Adrenal gland (tissue), 12 donors: ENCODE measurements around the gene SEC11A. TPM values are rescaled to one million over a fixed set of nuclear protein-coding genes. Genes with fewer than 3 reads are reported as not detected.
"Not testable (repeated sequence)": the region's sequence is repeated elsewhere in the genome, so short reads cannot be mapped to it uniquely, and the experiment has no call there.

Experiments
- DNase-seq, 7 donors: peaks; one replicate each; pipeline ENCODE4 v3.0.0-alpha.2; 2019 to 2020
- H3K27ac ChIP-seq, 5 donors: fragments of 200-600 bp; sonication (generic) in 4 of 5; 1 replicate in 3 of 5; 2 replicates in 2 of 5; pipeline versions ENCODE4 v1.5.1 to v1.8.0; 2016 to 2020; ENCODE audit warnings: mild to moderate bottlenecking in 1 of 5
- H3K27me3 ChIP-seq: fragments of 200-600 bp; 2 replicates; pipeline ENCODE4 v1.8.0; 2021
- H3K36me3 ChIP-seq, 2 donors: fragments of 200-600 bp; replicated peaks in 1 of 2; 1 replicate in 1 of 2; 2 replicates in 1 of 2; pipeline versions ENCODE4 v1.5.1 to v1.8.0; 2018 to 2022
- H3K4me1 ChIP-seq, 2 donors: fragments of 200-600 bp; replicated peaks in 1 of 2; 1 replicate in 1 of 2; 2 replicates in 1 of 2; pipeline versions ENCODE4 v1.5.1 to v1.8.0; 2018 to 2021
- H3K4me3 ChIP-seq, 4 donors: fragments of 200-600 bp; sonication (generic) in 3 of 4; one replicate each; pipeline ENCODE4 v1.5.1; 2016 to 2018
- H3K9me3 ChIP-seq, 3 donors: fragments of 200-600 bp; sonication (generic) in 1 of 3; replicated peaks in 1 of 3; 1 replicate in 2 of 3; 2 replicates in 1 of 3; pipeline versions ENCODE4 v1.5.1 to v1.8.0; 2016 to 2021
- CTCF ChIP-seq, 6 experiments: fragments of 450-650 bp in 4 of 6; fragments of 200-600 bp in 2 of 6; sonication (generic) in 1 of 6; IDR thresholded peaks; 1 replicate in 5 of 6; 2 replicates in 1 of 6; pipeline versions ENCODE4 v1.5.1 to v1.8.0; 2016 to 2021; ENCODE audit warnings: antibody characterized with exemption in 6 of 6, mild to moderate bottlenecking in 2 of 6, moderate library complexity in 1 of 6
- POLR2A ChIP-seq, 2 donors: fragments of 450-650 bp; IDR thresholded peaks; one replicate each; pipeline ENCODE4 v1.6.1; 2017; ENCODE audit warnings: antibody characterized with exemption in 2 of 2, mild to moderate bottlenecking in 2 of 2, moderate library complexity in 1 of 2
- WGBS, 4 donors: extraction: QIAGEN DNeasy Blood & Tissue Kit in 2 of 4; methylation state at CpG; one replicate each; pipeline versions ENCODE4 v1.1.5 to v1.1.7; 2013 to 2017; 5-methylcytosine and 5-hydroxymethylcytosine counted together
- intact Hi-C, 2 donors: fragments of 100-400 bp; cut with DNase I; formaldehyde crosslinking; loops; one replicate each; pipeline versions ENCODE4 v1.14.1 to v1.15.0; 2022 to 2023
- polyA plus RNA-seq, 3 donors: library from polyadenylated mRNA; stranded (reverse); fragments of 200-250 nt in 2 of 3; fragments of 350-450 nt in 1 of 3; fragmentation: Illumina TruSeq in 1 of 3; extraction: RNeasy Lipid Tissue Mini Kit (QIAGEN cat#74804) in 1 of 3; gene quantifications; one replicate each; pipeline ENCODE4 v1.2.3, GENCODE V29; 2013 to 2014
- total RNA-seq, 9 donors: library from RNA; depleted of rRNA in 4 of 9; stranded (reverse); fragments of >200 nt in 4 of 9; fragments of 120-200 nt in 1 of 9; fragmentation: NEBNext Ultra II Directional in 1 of 9; extraction: Animal tissue kit (Norgen Biotek cat#: 25700) in 1 of 9; gene quantifications; one replicate each; pipeline versions ENCODE4 v1.1.0 to v1.2.4, GENCODE V29; 2013 to 2023
- donor health status: healthy with polysubstance abuse.
- donor health status: Bipolar disorder and iron deficiency.
- donor health status: DM: yes; HTN: yes; CAD: no.
- donor health status: DM: no; HTN: no; CAD: no.
- donor health status: DM: no; HTN: no; CAD: no.
- donor health status: DM: yes; HTN: yes; CAD: no.

SEC11A gene
- total and polyA plus RNA-seq, 12 donors, result 130 to 240 (median 168) TPM

GRCh38 chr15:84759018-84759417, 43.1 kb upstream of the SEC11A start:
- no peak overlapping the region for H3K27ac ChIP-seq
- no peaks in the 10 kb centered on the region for H3K9me3 ChIP-seq
- H3K27me3 ChIP-seq, result no peaks in the 10 kb centered on the region
- no peak for DNase-seq
- TF ChIP-seq POLR2A (IDR thresholded peaks at IDR 0.05), result no peak
- TF ChIP-seq CTCF (IDR thresholded peaks at IDR 0.05), result no peak
- intact Hi-C loops, result loop anchor here in 1 of 2 donors (10.0 kb wide), 1 partner anchor 56 kb away; the partner anchor contains the start of gene ALPK3
- 82 to 100% (median 93%) methylated on average over 1 of the region's 1 CpG for WGBS, 4 donors
- no peak overlapping the region for H3K4me3 ChIP-seq
- H3K4me1 ChIP-seq, result peaks cover 29 to 68% of the 10 kb centered on the region in 2 donors
- no peaks in the 10 kb centered on the region for H3K36me3 ChIP-seq

DNA sequence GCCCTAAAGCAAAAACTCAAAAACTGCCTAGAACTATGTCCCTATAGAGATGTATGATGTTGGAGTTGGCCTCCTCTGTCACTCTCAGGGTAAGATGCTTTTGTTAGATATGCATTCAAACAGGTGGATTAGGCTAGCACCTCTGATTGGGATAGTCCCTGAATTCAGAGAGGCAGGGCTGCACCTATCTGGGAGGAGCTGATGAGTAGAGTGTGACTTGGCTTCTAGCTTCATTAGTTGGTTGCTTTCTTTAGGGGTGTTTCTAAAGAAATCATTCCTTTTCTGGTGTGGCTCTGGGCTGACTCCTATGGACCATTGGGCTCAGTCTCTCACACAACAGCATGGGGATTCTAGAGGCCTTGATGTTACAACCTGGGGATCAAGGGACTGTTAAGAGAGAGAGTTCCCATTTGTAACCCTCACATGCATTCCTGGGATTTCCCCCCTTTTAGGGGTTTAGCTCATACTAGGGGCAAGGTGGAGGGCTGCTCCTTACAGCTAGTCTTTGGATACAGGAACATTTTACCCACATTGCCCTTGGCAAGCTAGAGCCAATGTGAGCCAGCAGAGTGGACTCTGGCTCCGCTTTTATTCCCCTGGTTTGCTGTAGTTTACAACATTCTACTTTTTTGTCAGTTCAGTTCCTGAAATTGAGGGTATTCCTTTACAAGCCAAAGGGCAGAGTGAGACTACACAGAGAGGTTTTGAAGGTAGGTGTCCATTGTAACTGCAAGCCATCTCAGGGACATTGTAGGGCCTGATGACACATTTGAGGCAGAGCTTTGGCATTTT, 40.0 kb upstream of the SEC11A start:
- peaks cover 15 to 71% of the 10 kb centered on the region in 2 donors for H3K4me1 ChIP-seq
- DNase-seq, result no peak
- H3K27ac ChIP-seq, result no peak overlapping the region
- WGBS, 4 donors, result 76 to 93% (median 90%) methylated on average over 1 of the region's 1 CpG
- H3K36me3 ChIP-seq, result no peaks in the 10 kb centered on the region
- TF ChIP-seq CTCF (IDR thresholded peaks at IDR 0.05) (no peak), POLR2A (IDR thresholded peaks at IDR 0.05) (no peak)
- intact Hi-C loops, result loop anchor here in 1 of 2 donors (10.0 kb wide), 1 partner anchor 59 kb away; the partner anchor contains the start of gene ALPK3
- H3K4me3 ChIP-seq, result no peak overlapping the region
- H3K9me3 ChIP-seq, result no peaks in the 10 kb centered on the region
- no peaks in the 10 kb centered on the region for H3K27me3 ChIP-seq

DNA sequence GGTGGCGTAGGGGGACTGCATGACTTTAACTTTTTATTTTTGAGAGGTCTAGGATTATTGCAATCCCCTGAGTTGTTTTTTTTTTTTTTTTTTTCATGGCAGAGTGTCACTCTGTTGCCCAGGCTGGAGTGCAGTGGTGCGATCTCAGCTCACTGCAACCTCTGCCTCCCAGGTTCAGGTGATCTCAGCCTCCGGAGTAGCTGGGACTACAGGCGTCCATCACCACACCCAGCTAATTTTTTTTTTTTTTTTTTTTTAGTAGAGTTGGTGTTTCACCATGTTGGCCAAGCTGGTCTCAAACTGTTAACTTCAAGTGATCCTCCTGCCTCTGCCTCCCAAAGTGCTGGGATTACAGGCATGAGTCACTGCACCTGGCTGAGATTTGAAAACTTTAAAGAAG, 39.0 kb upstream of the SEC11A start:
- not testable (repeated sequence) for H3K4me3 ChIP-seq, H3K27me3 ChIP-seq, H3K9me3 ChIP-seq, H3K36me3 ChIP-seq, H3K27ac ChIP-seq, DNase-seq
- peaks cover 24 to 71% of the 10 kb centered on the region in 2 donors for H3K4me1 ChIP-seq
- WGBS, 4 donors, result 63 to 87% (median 83%) methylated on average over 4 of the region's 4 CpGs
- intact Hi-C loops, result loop anchor here in 1 of 2 donors (10.0 kb wide), 1 partner anchor 60 kb away; the partner anchor contains the start of gene ALPK3

GRCh38 chr15:84752700-84753099, 36.8 kb upstream of the SEC11A start:
- H3K9me3 ChIP-seq, result no peaks in the 10 kb centered on the region
- no peak for TF ChIP-seq CTCF (IDR thresholded peaks at IDR 0.05)
- peak in 1 of 2 donors; percentile 10 for TF ChIP-seq POLR2A (IDR thresholded peaks at IDR 0.05)
- DNase-seq, result peak in 2 of 7 donors; percentile 30 to 38
- 31 to 38% (median 35%) methylated on average over 3 of the region's 3 CpGs for WGBS, 4 donors
- no peaks in the 10 kb centered on the region for H3K36me3 ChIP-seq
- no peaks in the 10 kb centered on the region for H3K27me3 ChIP-seq
- peak overlapping the region in 4 of 5 donors; percentile 6 to 56 (median 36) for H3K27ac ChIP-seq
- H3K4me1 ChIP-seq, result peaks cover 29 to 62% of the 10 kb centered on the region in 2 donors
- intact Hi-C loops, result loop anchor here in 1 of 2 donors (10.0 kb wide), 1 partner anchor 62 kb away; the partner anchor contains the start of gene ALPK3
- no peak overlapping the region for H3K4me3 ChIP-seq
